Smooth muscle cell (in vitro differentiated cells): ENCODE data around the gene PABPN1L. TPM values are rescaled to one million over a fixed set of nuclear protein-coding genes. Genes with fewer than 3 reads are reported as not detected.

Experiments
- DNase-seq: peaks from one replicate; lab custom pipeline; 2025; ENCODE audit not compliant: unreplicated experiment; lab: John Stamatoyannopoulos, UW
- H2AFZ ChIP-seq: fragments of 200-600 bp; sonication (generic); 2 replicates; pipeline ENCODE4 v1.6.0; 2016; ENCODE audit warnings: antibody characterized with exemption, low read depth, mild to moderate bottlenecking
- H3F3A ChIP-seq: fragments of 200-600 bp; sonication (generic); 2 replicates; pipeline ENCODE4 v1.6.0; 2017; ENCODE audit warnings: antibody characterized with exemption, low read depth
- H3K27ac ChIP-seq: fragments of 200-600 bp; sonication (generic); 2 replicates; pipeline ENCODE4 v1.5.1; 2016; ENCODE audit warnings: low read depth, mild to moderate bottlenecking
- H3K27me3 ChIP-seq: fragments of 200-600 bp; sonication (generic); 2 replicates; pipeline ENCODE4 v1.6.1; 2016; ENCODE audit warnings: low read depth, mild to moderate bottlenecking
- H3K36me3 ChIP-seq: fragments of 200-600 bp; sonication (generic); 2 replicates; pipeline ENCODE4 v1.5.1; 2016; ENCODE audit warnings: low read depth
- H3K4me1 ChIP-seq: fragments of 200-600 bp; sonication (generic); 2 replicates; pipeline ENCODE4 v1.5.1; 2016; ENCODE audit warnings: low read depth
- H3K4me2 ChIP-seq: fragments of 200-600 bp; sonication (generic); 2 replicates; pipeline ENCODE4 v1.6.0; 2016; ENCODE audit warnings: mild to moderate bottlenecking
- H3K4me3 ChIP-seq: fragments of 200-600 bp; sonication (generic); 2 replicates; pipeline ENCODE4 v1.5.1; 2016; ENCODE audit warnings: mild to moderate bottlenecking
- H3K79me2 ChIP-seq: fragments of 200-600 bp; sonication (generic); 2 replicates; pipeline ENCODE4 v1.6.0; 2016; ENCODE audit warnings: low read depth, mild to moderate bottlenecking
- H3K9ac ChIP-seq: fragments of 200-600 bp; sonication (generic); 2 replicates; pipeline ENCODE4 v1.6.0; 2016; ENCODE audit warnings: low read depth
- H3K9me3 ChIP-seq: fragments of 200-600 bp; sonication (generic); replicated peaks from 2 replicates; pipeline ENCODE4 v1.5.1; 2016; ENCODE audit warnings: low read depth
- H4K20me1 ChIP-seq: fragments of 200-600 bp; sonication (generic); 2 replicates; pipeline ENCODE4 v1.6.0; 2016; ENCODE audit warnings: low read depth
- WGBS: methylation state at CpG from one replicate; pipeline ENCODE4 v1.1.7; 2016; ENCODE audit warnings: low lambda C conversion rate; 5-methylcytosine and 5-hydroxymethylcytosine counted together
- polyA plus RNA-seq: library from polyadenylated mRNA; unstranded; fragments of >200 nt; fragmentation: Nextera tagmentation; extraction: Ambion mirVana; gene quantifications from 2 replicates; pipeline ENCODE4 v1.2.1, GENCODE V29; 2016
- total RNA-seq: library from RNA; depleted of rRNA; stranded (reverse); fragments of >200 nt; gene quantifications from 2 replicates; pipeline ENCODE4 v1.2.3, GENCODE V29; 2014
- TF ChIP-seq, protein P1 (sequence below): fragments of 200-600 bp; sonication (generic); IDR thresholded peaks from 2 replicates; pipeline ENCODE4 v1.5.1; 2017; ENCODE audit warnings: borderline replicate concordance, mild to moderate bottlenecking, antibody characterized with exemption; ENCODE audit not compliant: insufficient read depth, poor library complexity, severe bottlenecking

PABPN1L gene
- total and polyA plus RNA-seq, 2 experiments from 2014 or later, result not detected

DNA sequence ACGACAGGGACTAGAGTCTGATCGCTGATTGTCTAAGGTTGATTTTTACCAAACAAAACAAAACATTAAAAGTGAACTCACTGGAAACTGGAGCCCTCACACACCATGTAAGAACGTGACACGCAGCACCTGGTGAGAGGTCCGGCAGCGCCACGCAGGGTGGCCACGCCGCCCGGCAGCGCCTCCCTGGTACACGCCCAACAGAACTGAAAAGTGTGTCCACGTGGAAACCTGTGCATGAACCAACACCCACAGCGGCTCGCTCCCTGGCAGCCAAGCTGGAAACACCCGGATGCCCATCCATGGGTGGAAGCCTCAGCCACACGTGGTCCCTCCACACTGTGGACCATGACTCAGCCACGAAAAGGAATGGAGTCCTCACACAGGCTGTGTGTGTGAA is 18.8 kb downstream of the PABPN1L start:
- 99% methylated on average over 18 of the region's 18 CpGs for WGBS
- Histone ChIP-seq H3K4me1 (no peaks in the 10 kb centered on the region), H3K36me3 (no peaks in the 10 kb centered on the region), H3K79me2 (no peaks in the 10 kb centered on the region), H3K4me2 (no peak overlapping the region), H3K4me3 (no peak overlapping the region), H3K9ac (no peak overlapping the region), H2AFZ (no peak overlapping the region), H3K9me3 (no peaks in the 10 kb centered on the region), H3F3A (no peaks in the 10 kb centered on the region), H3K27ac (no peak overlapping the region), H4K20me1 (peaks cover 41% of the 10 kb centered on the region), H3K27me3 (no peaks in the 10 kb centered on the region)
- DNase-seq, result no peak
- TF ChIP-seq, protein P1, sequence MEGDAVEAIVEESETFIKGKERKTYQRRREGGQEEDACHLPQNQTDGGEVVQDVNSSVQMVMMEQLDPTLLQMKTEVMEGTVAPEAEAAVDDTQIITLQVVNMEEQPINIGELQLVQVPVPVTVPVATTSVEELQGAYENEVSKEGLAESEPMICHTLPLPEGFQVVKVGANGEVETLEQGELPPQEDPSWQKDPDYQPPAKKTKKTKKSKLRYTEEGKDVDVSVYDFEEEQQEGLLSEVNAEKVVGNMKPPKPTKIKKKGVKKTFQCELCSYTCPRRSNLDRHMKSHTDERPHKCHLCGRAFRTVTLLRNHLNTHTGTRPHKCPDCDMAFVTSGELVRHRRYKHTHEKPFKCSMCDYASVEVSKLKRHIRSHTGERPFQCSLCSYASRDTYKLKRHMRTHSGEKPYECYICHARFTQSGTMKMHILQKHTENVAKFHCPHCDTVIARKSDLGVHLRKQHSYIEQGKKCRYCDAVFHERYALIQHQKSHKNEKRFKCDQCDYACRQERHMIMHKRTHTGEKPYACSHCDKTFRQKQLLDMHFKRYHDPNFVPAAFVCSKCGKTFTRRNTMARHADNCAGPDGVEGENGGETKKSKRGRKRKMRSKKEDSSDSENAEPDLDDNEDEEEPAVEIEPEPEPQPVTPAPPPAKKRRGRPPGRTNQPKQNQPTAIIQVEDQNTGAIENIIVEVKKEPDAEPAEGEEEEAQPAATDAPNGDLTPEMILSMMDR, result no peak

DNA sequence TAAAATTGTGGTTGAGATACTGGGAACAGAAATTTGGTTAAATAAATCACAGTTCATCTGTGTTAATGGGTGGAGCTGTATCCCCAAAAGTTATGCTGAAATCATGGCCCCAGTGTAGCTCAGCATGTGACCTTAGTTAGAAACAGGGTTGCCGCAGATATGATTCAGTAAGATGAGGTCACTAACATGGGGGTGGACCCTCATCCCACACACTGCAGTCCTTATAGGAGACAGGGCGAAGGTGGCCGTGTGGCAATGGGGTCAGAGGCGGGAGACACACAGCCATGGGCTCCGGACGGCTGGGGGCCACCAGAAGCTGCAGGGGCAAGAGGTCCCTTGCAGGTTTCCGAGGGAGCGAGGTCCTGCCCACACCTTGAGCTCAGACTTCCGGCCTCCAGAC is 20.4 kb downstream of the PABPN1L start:
- 78% methylated on average over 9 of the region's 9 CpGs for WGBS
- Histone ChIP-seq H3K27ac (no peak overlapping the region), H3K79me2 (no peaks in the 10 kb centered on the region), H3K36me3 (no peaks in the 10 kb centered on the region), H2AFZ (no peak overlapping the region), H3F3A (no peaks in the 10 kb centered on the region), H3K4me2 (no peak overlapping the region), H3K4me3 (no peak overlapping the region), H3K4me1 (no peaks in the 10 kb centered on the region), H3K9ac (no peak overlapping the region), H3K9me3 (no peaks in the 10 kb centered on the region), H4K20me1 (peaks cover 45% of the 10 kb centered on the region), H3K27me3 (no peaks in the 10 kb centered on the region)
- no peak for DNase-seq
- TF ChIP-seq, protein P1, result no peak

DNA sequence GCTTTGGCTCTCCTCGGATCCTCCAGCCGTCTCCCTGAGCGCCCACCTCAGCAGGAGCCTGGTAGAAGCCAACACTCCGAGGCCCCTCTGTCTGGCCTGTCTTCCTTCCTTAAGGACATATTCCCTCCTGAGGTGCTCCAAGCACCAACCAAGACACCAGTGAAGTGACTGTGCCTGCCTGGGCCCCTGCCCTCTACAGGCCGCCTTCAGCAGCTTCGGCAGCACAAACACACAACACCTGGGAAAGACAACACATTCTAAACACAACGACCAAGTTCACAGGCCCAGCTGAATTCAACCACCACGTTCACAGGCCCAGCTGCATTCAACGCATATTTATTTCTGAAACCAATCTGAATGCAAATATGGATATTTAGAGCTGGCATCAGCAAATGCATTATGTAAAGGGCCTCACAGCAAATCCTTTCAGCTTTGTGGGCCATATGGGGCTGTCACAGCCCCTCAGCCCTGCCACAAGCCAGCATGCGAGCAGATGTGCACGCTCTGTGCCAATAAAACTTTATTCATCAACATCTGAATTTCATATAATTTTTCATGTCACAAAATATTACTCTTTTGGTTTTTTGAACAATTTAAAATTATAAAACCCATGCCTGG is 21.9 kb downstream of the PABPN1L start:
- Histone ChIP-seq H3K79me2 (no peaks in the 10 kb centered on the region), H4K20me1 (peaks cover 42% of the 10 kb centered on the region), H3K4me2 (no peak overlapping the region), H3K4me3 (no peak overlapping the region), H3K9me3 (no peaks in the 10 kb centered on the region), H3K27ac (no peak overlapping the region), H3K27me3 (no peaks in the 10 kb centered on the region), H3K9ac (no peak overlapping the region), H3K36me3 (no peaks in the 10 kb centered on the region), H3K4me1 (no peaks in the 10 kb centered on the region), H2AFZ (no peak overlapping the region), H3F3A (no peaks in the 10 kb centered on the region)
- DNase-seq, result no peak
- WGBS, result 86% methylated on average over 11 of the region's 11 CpGs
- TF ChIP-seq, protein P1, result no peak

DNA sequence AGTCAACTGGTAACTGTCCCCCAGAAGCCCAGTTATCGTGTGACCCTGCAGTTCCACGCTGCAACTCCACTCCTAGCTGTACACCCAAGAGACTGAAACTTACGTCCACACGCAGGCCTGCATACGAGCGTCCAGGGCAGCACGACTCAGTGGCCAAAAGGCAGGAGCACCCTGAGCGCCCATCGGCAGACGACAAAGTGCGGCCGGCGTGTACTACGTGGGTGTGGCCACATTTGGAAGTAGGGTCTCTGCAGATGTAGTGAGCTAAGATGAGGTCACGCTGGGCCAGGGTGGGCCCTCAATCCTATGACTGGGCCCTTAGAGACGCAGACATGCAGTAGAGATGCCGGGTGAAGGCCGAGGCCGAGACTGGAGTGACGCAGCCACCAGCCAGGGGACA is 23.2 kb downstream of the PABPN1L start:
- no peaks in the 10 kb centered on the region for H3K79me2 ChIP-seq
- no peaks in the 10 kb centered on the region for H3K27me3 ChIP-seq
- no peak overlapping the region for H3K4me2 ChIP-seq
- WGBS, result 98% methylated on average over 20 of the region's 20 CpGs
- H3K4me1 ChIP-seq, result no peaks in the 10 kb centered on the region
- peaks cover 37% of the 10 kb centered on the region for H4K20me1 ChIP-seq
- DNase-seq, result no peak
- no peak overlapping the region for H3K4me3 ChIP-seq
- TF ChIP-seq, protein P1, result no peak
- no peak overlapping the region for H3K27ac ChIP-seq
- H3K9me3 ChIP-seq, result no peaks in the 10 kb centered on the region
- no peak overlapping the region for H3K9ac ChIP-seq
- no peaks in the 10 kb centered on the region for H3F3A ChIP-seq
- H2AFZ ChIP-seq, result no peak overlapping the region
- H3K36me3 ChIP-seq, result no peaks in the 10 kb centered on the region
